LNCaP clone FGC (cell line): ENCODE measurements around the gene RNASE4.

ENCODE experiments used
- DNase-seq: peaks from one replicate; pipeline ENCODE4 v3.0.0-alpha.2; 2011; ENCODE audit warnings: low read depth
- H3K4me3 ChIP-seq: 2 replicates; pipeline ENCODE4 v1.5.1; 2011; ENCODE audit warnings: mild to moderate bottlenecking, low read depth, low read length, control low read depth
- CTCF ChIP-seq: IDR thresholded peaks from 2 replicates; pipeline ENCODE4 v1.5.1; 2012; ENCODE audit warnings: mild to moderate bottlenecking; ENCODE audit not compliant: control insufficient read depth, insufficient read depth; ENCODE audit errors: extremely low read depth

Gene RNASE4

DNA sequence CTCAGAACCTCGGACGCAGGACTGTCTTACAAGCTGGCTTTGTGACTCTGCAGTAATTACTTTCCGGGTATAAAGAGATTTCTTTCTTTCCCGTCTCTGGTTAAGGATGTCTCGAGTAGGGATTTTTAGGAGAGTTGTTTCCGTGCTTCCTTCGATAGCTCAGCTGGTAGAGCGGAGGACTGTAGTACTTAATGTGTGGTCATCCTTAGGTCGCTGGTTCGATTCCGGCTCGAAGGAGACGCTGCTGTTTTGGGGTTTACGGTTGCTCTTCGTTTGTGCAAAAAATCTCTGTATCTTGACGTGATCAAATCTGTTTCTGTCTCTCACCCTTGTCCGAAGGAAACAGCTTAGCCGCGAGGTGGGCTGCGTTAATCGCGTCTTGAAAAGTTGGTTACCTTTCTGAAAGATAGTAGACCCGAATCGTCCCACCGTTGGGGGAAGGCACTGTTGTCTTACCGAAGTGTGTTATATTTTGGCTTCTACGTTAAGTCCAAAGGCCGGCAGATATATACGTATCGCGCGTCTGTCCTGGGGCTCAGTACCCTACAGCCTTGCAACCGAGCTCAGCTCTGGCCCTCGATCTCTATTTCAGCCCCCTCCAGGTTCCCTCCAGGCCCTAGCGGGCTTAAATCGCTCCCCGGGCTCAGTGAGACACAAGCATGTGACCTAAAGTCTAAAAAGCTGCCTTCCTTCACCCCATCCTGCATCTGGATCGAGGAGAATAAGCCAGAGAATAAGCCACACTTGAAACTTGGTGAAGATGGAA lies 1.1 kb upstream of the RNASE4 start:
- DNase-seq = peak; percentile 79
- H3K4me3 ChIP-seq = peak overlapping the region; percentile 79
- TF ChIP-seq CTCF = no peak

GRCh38 chr14:20684662-20685456 lies 499 bp downstream of the RNASE4 start:
- no peak for DNase-seq
- TF ChIP-seq CTCF = no peak
- peak overlapping the region; percentile 79 for H3K4me3 ChIP-seq

DNA sequence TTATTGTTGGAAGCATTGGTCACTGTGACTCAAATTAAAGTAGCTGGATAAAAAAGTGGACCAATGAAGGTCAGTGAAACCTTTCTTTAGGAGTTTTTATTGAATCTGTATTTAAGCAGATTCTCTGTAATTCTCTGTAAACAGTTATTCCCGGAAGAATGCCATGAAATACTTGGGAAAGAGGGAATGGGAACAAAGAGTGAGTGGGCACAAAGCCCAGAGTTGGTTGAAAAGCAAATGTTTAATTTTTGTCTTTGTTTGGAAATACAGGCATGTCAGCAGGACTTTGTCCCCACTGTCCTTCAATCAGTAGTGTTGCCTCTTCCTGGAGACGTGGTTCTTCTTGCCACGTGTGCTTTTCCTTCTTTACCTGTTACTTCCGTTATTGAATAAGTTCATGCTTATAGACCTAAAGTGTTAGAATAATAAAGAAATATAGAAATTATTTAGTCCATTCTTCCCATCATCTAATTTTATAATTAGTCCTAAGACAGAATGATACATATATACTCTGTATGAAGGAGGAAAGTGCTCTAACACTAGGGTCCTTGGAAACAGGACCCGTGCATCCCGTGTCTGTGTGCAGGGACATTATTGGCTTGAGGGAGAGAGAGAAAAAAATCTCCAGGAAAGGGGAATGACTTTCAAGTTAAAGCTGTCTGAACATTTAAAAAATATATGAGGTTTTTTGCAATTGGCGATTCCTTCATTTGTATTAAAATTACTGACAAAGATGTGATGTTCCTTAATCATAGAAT lies 2.2 kb downstream of the RNASE4 start:
- no peak for TF ChIP-seq CTCF
- DNase-seq = peak; percentile 72
- peak overlapping the region; percentile 24; the same call in 1 of the 2 replicates for H3K4me3 ChIP-seq

- no peak overlapping the region for H3K4me3 ChIP-seq
- peak; percentile 30 for DNase-seq
- TF ChIP-seq CTCF = no peak
These were observed 3.2 kb downstream of the RNASE4 start for GRCh38 chr14:20687362-20688166.

DNA sequence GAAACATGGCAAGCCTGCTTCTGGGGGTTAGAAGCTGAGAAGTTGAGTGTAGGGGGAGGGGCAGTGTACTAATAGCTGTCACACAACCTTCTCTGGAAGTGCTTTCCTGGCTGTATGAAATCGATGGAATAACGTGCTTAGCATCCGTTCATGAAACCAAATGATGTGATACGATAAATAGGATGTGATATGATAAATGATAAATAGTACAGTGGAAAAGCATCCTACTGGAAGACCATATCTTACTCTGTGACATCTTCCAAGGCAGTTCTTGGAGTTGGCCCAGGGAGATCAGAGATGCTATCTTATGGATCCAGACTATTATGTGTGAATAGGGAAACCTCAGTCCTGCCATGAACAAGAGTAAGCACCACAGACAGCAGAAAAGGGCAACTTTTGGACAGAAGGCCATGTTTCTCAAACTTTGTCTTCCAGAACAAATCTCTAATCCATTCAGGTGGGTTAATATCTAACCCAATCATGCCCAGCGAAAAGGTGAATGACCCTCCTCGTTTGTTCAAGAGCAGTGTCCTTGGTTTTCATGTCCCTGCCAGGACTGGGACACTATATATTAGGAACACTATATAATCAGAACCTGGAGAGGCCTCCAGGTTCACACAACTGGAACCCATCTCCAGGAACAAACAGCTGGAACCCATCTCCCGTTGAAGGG lies 3.9 kb downstream of the RNASE4 start, which contains the start of gene ANG:
TSS of gene ANG (plus strand) at position 598 of the 673 bp plus-strand sequence. CDS start 4,801 bp downstream, outside the sequence.
- no peak for TF ChIP-seq CTCF
- H3K4me3 ChIP-seq = no peak within 1 kb of the TSS
- no peak for DNase-seq
